ENCODE data around the gene GPC6.

The GPC6 gene

DNA sequence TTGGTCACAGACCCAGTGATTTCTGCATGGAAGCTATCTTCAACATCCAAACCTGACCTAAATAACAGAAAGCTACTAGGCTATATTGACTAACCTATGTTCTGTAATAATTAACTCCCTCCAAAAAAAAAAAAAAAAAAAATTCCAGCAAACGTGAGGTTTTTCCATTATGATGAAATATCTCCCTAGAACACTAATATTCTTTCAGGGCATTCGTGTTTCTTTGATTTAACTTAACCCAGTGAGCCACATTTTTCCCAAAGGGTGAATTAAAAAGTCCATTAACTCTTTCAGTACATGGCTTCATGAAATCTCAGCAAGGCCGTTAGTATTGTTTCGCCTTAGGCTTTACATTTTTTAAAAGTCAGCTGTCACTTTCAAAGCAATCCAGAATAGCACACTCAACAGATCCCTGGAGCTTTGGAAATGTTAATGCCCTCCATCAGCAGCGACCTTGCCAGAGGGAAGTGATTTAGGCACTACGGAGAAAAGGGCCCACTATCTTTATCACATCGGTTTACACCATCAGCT is 1077.1 kb downstream of the GPC6 start:
- Histone ChIP-seq H3K4me1 (ENCODE audit: low read depth, poor library complexity, severe bottlenecking) (no peaks in the 10 kb centered on the region), H3K36me3 (ENCODE audit: insufficient read depth) (no peaks in the 10 kb centered on the region), H3K9ac (no peak overlapping the region), H3K79me2 (ENCODE audit: insufficient read depth, low read depth) (no peaks in the 10 kb centered on the region), H2AFZ (ENCODE audit: low read depth) (no peak overlapping the region), H3K4me3 (IDR thresholded peaks at IDR 0.05; ENCODE audit: insufficient read depth, low read depth, low read length) (no peak overlapping the region), H3K4me2 (no peak overlapping the region), H3K27me3 (ENCODE audit: insufficient read depth, low read depth) (no peaks in the 10 kb centered on the region), H4K20me1 (ENCODE audit: insufficient read depth) (no peaks in the 10 kb centered on the region), H3K27ac (no peak overlapping the region)
- TF ChIP-seq, protein P1, sequence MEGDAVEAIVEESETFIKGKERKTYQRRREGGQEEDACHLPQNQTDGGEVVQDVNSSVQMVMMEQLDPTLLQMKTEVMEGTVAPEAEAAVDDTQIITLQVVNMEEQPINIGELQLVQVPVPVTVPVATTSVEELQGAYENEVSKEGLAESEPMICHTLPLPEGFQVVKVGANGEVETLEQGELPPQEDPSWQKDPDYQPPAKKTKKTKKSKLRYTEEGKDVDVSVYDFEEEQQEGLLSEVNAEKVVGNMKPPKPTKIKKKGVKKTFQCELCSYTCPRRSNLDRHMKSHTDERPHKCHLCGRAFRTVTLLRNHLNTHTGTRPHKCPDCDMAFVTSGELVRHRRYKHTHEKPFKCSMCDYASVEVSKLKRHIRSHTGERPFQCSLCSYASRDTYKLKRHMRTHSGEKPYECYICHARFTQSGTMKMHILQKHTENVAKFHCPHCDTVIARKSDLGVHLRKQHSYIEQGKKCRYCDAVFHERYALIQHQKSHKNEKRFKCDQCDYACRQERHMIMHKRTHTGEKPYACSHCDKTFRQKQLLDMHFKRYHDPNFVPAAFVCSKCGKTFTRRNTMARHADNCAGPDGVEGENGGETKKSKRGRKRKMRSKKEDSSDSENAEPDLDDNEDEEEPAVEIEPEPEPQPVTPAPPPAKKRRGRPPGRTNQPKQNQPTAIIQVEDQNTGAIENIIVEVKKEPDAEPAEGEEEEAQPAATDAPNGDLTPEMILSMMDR (conservative IDR thresholded peaks at IDR 0.05; ENCODE audit: low read depth, low read length): no peak

GRCh38 chr13:94305033-94305432 is 1078.4 kb downstream of the GPC6 start:
- peaks cover 2% of the 10 kb centered on the region for H3K4me1 ChIP-seq (ENCODE audit: low read depth, poor library complexity, severe bottlenecking)
- no peak overlapping the region for H3K4me2 ChIP-seq
- H3K79me2 ChIP-seq (ENCODE audit: insufficient read depth, low read depth): no peaks in the 10 kb centered on the region
- H3K36me3 ChIP-seq (ENCODE audit: insufficient read depth): no peaks in the 10 kb centered on the region
- H4K20me1 ChIP-seq (ENCODE audit: insufficient read depth): no peaks in the 10 kb centered on the region
- H3K27me3 ChIP-seq (ENCODE audit: insufficient read depth, low read depth): no peaks in the 10 kb centered on the region
- no peak overlapping the region for H3K4me3 ChIP-seq (IDR thresholded peaks at IDR 0.05; ENCODE audit: insufficient read depth, low read depth, low read length)
- no peak overlapping the region for H3K9ac ChIP-seq
- no peak overlapping the region for H3K27ac ChIP-seq
- H2AFZ ChIP-seq (ENCODE audit: low read depth): no peak overlapping the region
- TF ChIP-seq, protein P1 (conservative IDR thresholded peaks at IDR 0.05; ENCODE audit: low read depth, low read length): no peak

DNA sequence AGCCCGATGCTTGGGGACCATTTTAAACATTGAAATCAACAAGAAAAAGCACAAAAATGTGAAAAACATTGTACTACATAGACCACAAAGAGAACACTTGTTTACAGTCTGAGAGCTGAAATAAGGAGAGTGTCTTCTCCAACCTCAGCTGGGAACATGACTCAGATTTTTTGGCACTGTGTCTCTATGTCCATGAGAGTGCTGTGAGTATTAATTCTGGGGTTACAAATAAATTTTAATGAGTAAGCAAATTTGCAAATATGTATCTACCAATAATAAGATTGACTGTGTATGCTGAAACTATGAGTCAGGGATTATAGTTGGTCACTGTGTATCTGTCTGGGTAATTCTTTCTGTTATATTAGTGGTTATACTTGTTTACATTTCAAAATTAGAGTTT is 1078.9 kb downstream of the GPC6 start:
- Histone ChIP-seq H3K4me1 (ENCODE audit: low read depth, poor library complexity, severe bottlenecking) (peaks cover 6% of the 10 kb centered on the region), H3K4me2 (no peak overlapping the region), H3K27ac (no peak overlapping the region), H3K36me3 (ENCODE audit: insufficient read depth) (no peaks in the 10 kb centered on the region), H3K27me3 (ENCODE audit: insufficient read depth, low read depth) (no peaks in the 10 kb centered on the region), H4K20me1 (ENCODE audit: insufficient read depth) (no peaks in the 10 kb centered on the region), H3K9ac (no peak overlapping the region), H3K4me3 (IDR thresholded peaks at IDR 0.05; ENCODE audit: insufficient read depth, low read depth, low read length) (no peak overlapping the region), H3K79me2 (ENCODE audit: insufficient read depth, low read depth) (no peaks in the 10 kb centered on the region), H2AFZ (ENCODE audit: low read depth) (no peak overlapping the region)
- TF ChIP-seq, protein P1 (conservative IDR thresholded peaks at IDR 0.05; ENCODE audit: low read depth, low read length): no peak

- Histone ChIP-seq H3K79me2 (ENCODE audit: insufficient read depth, low read depth) (no peaks in the 10 kb centered on the region), H3K9ac (no peak overlapping the region), H2AFZ (ENCODE audit: low read depth) (no peak overlapping the region), H4K20me1 (ENCODE audit: insufficient read depth) (no peaks in the 10 kb centered on the region), H3K4me2 (no peak overlapping the region), H3K27me3 (ENCODE audit: insufficient read depth, low read depth) (no peaks in the 10 kb centered on the region), H3K27ac (no peak overlapping the region), H3K4me3 (IDR thresholded peaks at IDR 0.05; ENCODE audit: insufficient read depth, low read depth, low read length) (no peak overlapping the region), H3K36me3 (ENCODE audit: insufficient read depth) (no peaks in the 10 kb centered on the region), H3K4me1 (ENCODE audit: low read depth, poor library complexity, severe bottlenecking) (peaks cover 11% of the 10 kb centered on the region)
- TF ChIP-seq, protein P1 (conservative IDR thresholded peaks at IDR 0.05; ENCODE audit: low read depth, low read length): no peak
Observed at GRCh38 chr13:94305934-94306333, 1079.3 kb downstream of the GPC6 start.
